GM06990 (cell line): ENCODE data around the gene ERBB4.

Source experiments
- DNase-seq: peaks from one replicate; pipeline ENCODE4 v3.0.0-alpha.2; 2011; ENCODE audit not compliant: insufficient read length; ENCODE audit errors: extremely low read depth
- H3K27me3 ChIP-seq: replicated peaks from 2 replicates; pipeline ENCODE4 v1.6.0; 2011; ENCODE audit warnings: low read length; ENCODE audit not compliant: control insufficient read depth, insufficient read depth
- H3K36me3 ChIP-seq: 2 replicates; pipeline ENCODE4 v1.5.1; 2011; ENCODE audit warnings: low read length; ENCODE audit not compliant: control insufficient read depth, insufficient read depth
- H3K4me3 ChIP-seq: replicated peaks from 2 replicates; pipeline ENCODE4 v1.5.1; 2011; ENCODE audit warnings: low read depth, mild to moderate bottlenecking, control low read depth, low read length
- TF ChIP-seq, protein P1 (sequence below): IDR thresholded peaks from 2 replicates; pipeline ENCODE4 v1.5.1; 2011; ENCODE audit warnings: low read length, control low read depth, mild to moderate bottlenecking, inconsistent platforms; ENCODE audit not compliant: insufficient read depth, poor library complexity, severe bottlenecking

Gene ERBB4

DNA sequence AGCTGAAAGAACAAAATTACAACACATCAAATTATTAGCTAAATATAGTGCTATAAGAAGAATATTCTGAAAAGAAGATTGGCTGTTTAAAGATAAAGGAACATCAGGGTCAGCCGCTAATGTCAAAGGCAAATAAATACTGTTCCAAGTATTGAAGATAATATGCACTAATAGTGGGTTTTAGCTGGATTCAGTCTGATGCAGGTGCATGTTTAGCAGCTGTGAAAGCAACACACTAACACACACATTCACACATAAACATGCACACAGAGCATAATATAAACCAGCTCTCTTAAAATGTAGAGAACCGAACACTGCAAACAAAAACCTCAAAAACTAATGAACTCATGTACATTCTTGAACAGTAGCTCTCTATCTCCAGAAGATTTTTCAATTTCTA lies 634.6 kb downstream of the ERBB4 start:
- Histone ChIP-seq H3K27me3 (no peaks in the 10 kb centered on the region), H3K36me3 (no peaks in the 10 kb centered on the region), H3K4me3 (no peak overlapping the region)
- TF ChIP-seq, protein P1, sequence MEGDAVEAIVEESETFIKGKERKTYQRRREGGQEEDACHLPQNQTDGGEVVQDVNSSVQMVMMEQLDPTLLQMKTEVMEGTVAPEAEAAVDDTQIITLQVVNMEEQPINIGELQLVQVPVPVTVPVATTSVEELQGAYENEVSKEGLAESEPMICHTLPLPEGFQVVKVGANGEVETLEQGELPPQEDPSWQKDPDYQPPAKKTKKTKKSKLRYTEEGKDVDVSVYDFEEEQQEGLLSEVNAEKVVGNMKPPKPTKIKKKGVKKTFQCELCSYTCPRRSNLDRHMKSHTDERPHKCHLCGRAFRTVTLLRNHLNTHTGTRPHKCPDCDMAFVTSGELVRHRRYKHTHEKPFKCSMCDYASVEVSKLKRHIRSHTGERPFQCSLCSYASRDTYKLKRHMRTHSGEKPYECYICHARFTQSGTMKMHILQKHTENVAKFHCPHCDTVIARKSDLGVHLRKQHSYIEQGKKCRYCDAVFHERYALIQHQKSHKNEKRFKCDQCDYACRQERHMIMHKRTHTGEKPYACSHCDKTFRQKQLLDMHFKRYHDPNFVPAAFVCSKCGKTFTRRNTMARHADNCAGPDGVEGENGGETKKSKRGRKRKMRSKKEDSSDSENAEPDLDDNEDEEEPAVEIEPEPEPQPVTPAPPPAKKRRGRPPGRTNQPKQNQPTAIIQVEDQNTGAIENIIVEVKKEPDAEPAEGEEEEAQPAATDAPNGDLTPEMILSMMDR: no peak
- no peak for DNase-seq

DNA sequence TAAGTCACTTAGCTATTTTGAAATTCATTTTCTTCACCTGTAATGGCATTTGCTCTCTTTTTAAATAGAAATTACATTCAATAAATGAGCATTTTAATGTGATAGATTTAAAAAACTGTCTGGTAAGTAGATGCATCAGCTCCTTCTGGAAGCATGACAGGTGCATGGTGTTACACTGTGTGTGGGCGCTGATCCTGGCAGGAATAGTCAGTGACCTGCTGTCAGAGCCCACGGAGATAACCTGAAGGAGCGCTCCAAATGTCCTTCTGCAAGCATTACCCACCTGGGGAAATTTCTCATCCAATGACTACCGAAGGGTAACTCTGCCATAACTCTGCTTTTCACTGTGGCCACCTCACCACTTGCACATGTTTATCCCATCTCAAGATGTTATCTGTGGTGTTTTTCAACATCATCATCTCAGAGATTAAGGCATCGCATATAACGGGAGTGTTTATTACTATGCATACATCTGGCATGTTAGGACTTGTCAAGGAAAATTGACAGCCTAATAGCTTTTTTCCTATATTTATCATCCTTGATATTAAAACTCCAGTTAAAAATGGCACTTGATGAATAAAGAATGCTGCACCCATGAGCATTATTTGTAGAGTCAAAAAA lies 637.3 kb downstream of the ERBB4 start:
- TF ChIP-seq, protein P1: no peak
- Histone ChIP-seq H3K36me3 (no peaks in the 10 kb centered on the region), H3K27me3 (no peaks in the 10 kb centered on the region), H3K4me3 (no peak overlapping the region)
- DNase-seq: no peak

DNA sequence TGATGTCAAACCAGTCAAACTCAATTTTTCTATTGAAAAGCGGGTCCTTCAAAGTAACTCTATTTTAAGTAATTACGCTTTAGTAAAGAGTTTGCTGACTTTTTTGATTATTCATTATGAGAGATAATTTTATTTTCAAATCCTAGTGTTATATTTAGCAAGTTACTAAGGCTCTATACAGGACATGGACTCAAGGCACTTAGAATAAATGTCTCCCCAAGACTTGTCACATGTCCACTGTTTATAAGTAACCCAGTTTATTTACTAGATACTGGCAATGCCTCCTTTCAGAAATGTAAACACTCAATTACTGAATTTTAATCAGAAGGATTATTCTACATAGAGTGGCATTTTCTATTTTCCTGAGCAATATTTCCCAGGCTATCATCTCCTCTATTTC lies 638.1 kb downstream of the ERBB4 start:
- H3K4me3 ChIP-seq: no peak overlapping the region
- TF ChIP-seq, protein P1: no peak
- no peaks in the 10 kb centered on the region for H3K27me3 ChIP-seq
- no peaks in the 10 kb centered on the region for H3K36me3 ChIP-seq
- no peak for DNase-seq

DNA sequence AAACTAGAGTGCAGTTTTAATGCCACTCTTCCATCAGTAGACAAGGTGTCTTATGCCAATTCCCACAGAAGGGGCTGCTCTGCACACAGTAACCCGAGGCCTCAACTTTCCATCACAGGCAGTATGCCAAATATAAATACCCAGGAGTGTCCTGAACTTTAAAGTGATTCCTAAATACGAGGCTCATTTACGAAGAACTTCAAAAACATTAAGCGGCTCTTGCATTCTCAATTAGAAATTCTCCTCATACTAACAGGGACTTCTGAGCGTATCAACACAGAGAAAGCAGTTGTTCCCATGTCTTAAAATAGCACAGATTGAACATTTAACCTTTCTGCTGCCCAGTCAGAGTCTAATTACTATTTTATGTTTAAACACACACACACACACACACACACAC lies 638.6 kb downstream of the ERBB4 start:
- no peak for DNase-seq
- TF ChIP-seq, protein P1: no peak
- Histone ChIP-seq H3K27me3 (no peaks in the 10 kb centered on the region), H3K36me3 (no peaks in the 10 kb centered on the region), H3K4me3 (no peak overlapping the region)

DNA sequence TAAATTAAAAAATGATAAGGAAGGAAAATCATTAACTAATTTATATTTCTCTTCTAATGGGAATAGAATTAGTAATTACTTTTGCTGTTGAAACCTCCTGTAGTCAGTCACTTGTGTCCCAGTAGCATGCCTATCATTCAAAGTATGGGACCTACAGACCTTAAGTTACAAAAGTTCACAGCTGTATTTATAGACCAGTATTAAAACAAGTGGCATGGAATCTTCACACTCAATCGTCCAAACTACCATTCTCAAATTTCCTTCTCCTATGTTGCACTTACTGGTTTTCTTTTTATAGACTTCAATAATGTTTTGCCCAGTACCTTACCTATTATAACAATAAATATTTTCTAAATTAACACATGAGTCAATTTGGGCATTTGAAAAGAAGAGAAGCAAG lies 639.9 kb downstream of the ERBB4 start:
- Histone ChIP-seq H3K36me3 (no peaks in the 10 kb centered on the region), H3K27me3 (no peaks in the 10 kb centered on the region), H3K4me3 (no peak overlapping the region)
- TF ChIP-seq, protein P1: no peak
- no peak for DNase-seq

DNA sequence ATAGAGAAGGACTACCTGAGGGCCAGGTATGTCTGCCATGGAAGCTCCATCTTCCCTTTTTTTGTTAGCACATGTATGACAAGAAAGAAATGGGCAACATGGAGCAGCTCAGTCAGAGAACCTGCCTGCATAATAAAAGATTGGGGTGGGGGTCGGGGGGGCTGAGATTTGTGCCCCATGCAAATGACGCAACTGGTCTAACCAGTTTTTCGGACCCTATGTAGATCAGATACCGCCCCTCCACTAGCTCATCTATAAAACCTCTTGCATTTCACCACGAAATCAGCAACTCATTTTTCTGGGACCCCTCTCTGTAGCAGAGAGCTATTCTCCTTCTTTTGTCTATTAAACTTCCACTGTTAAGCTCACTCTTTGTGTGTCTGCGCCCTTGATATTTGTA lies 657.2 kb downstream of the ERBB4 start:
- Histone ChIP-seq H3K4me3 (no peak overlapping the region), H3K27me3 (no peaks in the 10 kb centered on the region), H3K36me3 (no peaks in the 10 kb centered on the region)
- TF ChIP-seq, protein P1: no peak
- DNase-seq: no peak
